GM18498 (cell line): ENCODE measurements around the gene PEX11B.

Experiments used
- ATAC-seq: cut with Tn5 transposase; IDR thresholded peaks from one replicate; pipeline ENCODE4 v1.9.1; 2021; ENCODE audit warnings: mild to moderate bottlenecking, moderate library complexity; ENCODE audit not compliant: unreplicated experiment

The PEX11B gene

GRCh38 chr1:145877923-145878486, 40.5 kb downstream of the PEX11B start:
- no peak for ATAC-seq

- no peak for ATAC-seq
Observed at GRCh38 chr1:145874646-145875045, 43.9 kb downstream of the PEX11B start.

- no peak for ATAC-seq
Observed at GRCh38 chr1:145871994-145872924, 46.3 kb downstream of the PEX11B start.

DNA sequence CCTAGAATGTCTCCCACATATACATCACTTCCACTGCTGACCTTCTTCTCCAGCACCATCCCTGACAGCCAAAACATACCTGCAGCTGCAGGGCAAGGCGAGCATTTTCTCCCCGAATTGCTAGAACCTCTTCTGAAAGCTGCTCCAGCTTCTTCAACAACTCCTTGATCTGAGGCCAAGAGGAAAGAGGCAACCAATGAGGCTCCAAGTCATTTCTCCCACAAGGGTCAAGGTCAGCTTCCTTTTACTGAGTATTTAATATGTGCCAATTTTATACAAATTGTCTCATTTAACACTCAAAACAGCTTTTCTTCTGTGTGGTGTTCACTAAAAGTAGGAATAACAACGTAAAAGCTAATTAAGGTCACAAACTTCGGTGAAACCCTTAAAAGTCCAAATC, 50.3 kb downstream of the PEX11B start:
- no peak for ATAC-seq

GRCh38 chr1:145863282-145864018, 55.1 kb downstream of the PEX11B start:
- no peak for ATAC-seq
